HG03439 (cell line): ENCODE measurements around the gene ANP32E.

Experiments used
- ATAC-seq: cut with Tn5 transposase; IDR thresholded peaks from one replicate; pipeline ENCODE4 v1.9.1; 2021; ENCODE audit warnings: mild to moderate bottlenecking, moderate library complexity; ENCODE audit not compliant: unreplicated experiment

Gene ANP32E

GRCh38 chr1:150173141-150173585 lies 62.7 kb downstream of the ANP32E start:
- ATAC-seq = no peak

- ATAC-seq = no peak
Observed at GRCh38 chr1:150171801-150172200, 64.1 kb downstream of the ANP32E start.

- ATAC-seq = no peak
Observed at GRCh38 chr1:150168960-150169601, 66.8 kb downstream of the ANP32E start.
